Endothelial cell of umbilical vein (primary cell): ENCODE measurements around the gene UBTD2. TPM values are rescaled to one million over a fixed set of nuclear protein-coding genes. Genes with fewer than 3 reads are reported as not detected.

ENCODE experiments used
- BruUV-seq: library from RNA; stranded (reverse); fragments of 400-500 nt; replicated peaks from 2 replicates; lab custom pipeline; 2021; lab: Mats Ljungman, UMichigan
- CTCF ChIA-PET: fragments of 300-600, 350-600 bp; sonication (Branson Sonifier 250); formaldehyde crosslinking; loops from one replicate; lab custom pipeline; 2021; ENCODE audit warnings: antibody characterized with exemption, inconsistent platforms; lab: Charles Lee
- POLR2A ChIA-PET: fragments of 300-600, 350-600 bp; sonication (Branson Sonifier 250); formaldehyde crosslinking; loops from one replicate; lab custom pipeline; 2021; ENCODE audit warnings: antibody characterized with exemption, inconsistent platforms; lab: Charles Lee
- DNase-seq: peaks from one replicate; pipeline ENCODE4 v3.0.0-alpha.2; 2011; ENCODE audit warnings: low read depth, low spot score
- FAIRE-seq: peaks from 2 replicates; lab custom pipeline; 2011; peaks lifted over from hg19 to GRCh38; lab: Jason Lieb, UNC
- H2AFZ ChIP-seq: 2 replicates; pipeline ENCODE4 v1.6.0; 2012; ENCODE audit warnings: low read depth, low read length, control low read depth, inconsistent platforms
- H3K27ac ChIP-seq: 2 replicates; pipeline ENCODE4 v1.5.1; 2011; ENCODE audit warnings: low read depth, mild to moderate bottlenecking, control low read depth, low read length, moderate library complexity; ENCODE audit not compliant: insufficient read depth
- H3K27me3 ChIP-seq, 2 experiments: 2 replicates each; pipeline versions ENCODE4 v1.6.0 to v1.6.1; 2011; ENCODE audit warnings: low read length in 2 of 2, mixed read lengths in 1 of 2; ENCODE audit not compliant: control insufficient read depth in 2 of 2, insufficient read depth in 2 of 2
- H3K36me3 ChIP-seq, 2 experiments: 2 replicates in 1 of 2; 3 replicates in 1 of 2; pipeline ENCODE4 v1.5.1; 2011; ENCODE audit warnings: low read length in 2 of 2, mild to moderate bottlenecking in 1 of 2, moderate library complexity in 1 of 2; ENCODE audit not compliant: control insufficient read depth in 2 of 2, insufficient read depth in 2 of 2; ENCODE audit errors: extremely low read depth in 1 of 2
- H3K4me1 ChIP-seq: 3 replicates; pipeline ENCODE4 v1.5.1; 2011; ENCODE audit warnings: mild to moderate bottlenecking, low read length; ENCODE audit not compliant: control insufficient read depth, insufficient read depth; ENCODE audit errors: extremely low read depth
- H3K4me2 ChIP-seq: 2 replicates; pipeline ENCODE4 v1.6.1; 2011; ENCODE audit warnings: low read length, control low read depth, mixed read lengths; ENCODE audit not compliant: insufficient read depth
- H3K4me3 ChIP-seq, 3 experiments: fragments of 200-600 bp in 1 of 3; sonication (generic), shearing (Covaris generic) in 1 of 3; replicated peaks in 1 of 3; 2 replicates each; pipeline ENCODE4 v1.5.1; 2011 to 2016; ENCODE audit warnings: control low read depth in 3 of 3, low read length in 3 of 3, mild to moderate bottlenecking in 2 of 3, inconsistent platforms in 1 of 3, low read depth in 1 of 3, moderate library complexity in 1 of 3; ENCODE audit not compliant: insufficient read depth in 1 of 3
- H3K79me2 ChIP-seq: 2 replicates; pipeline ENCODE4 v1.6.0; 2012; ENCODE audit warnings: low read length, inconsistent platforms; ENCODE audit not compliant: control insufficient read depth, insufficient read depth
- H3K9ac ChIP-seq: replicated peaks from 2 replicates; pipeline ENCODE3; 2011; ENCODE audit warnings: low read length, control low read depth; ENCODE audit not compliant: insufficient read depth; ENCODE audit errors: extremely low read depth
- H3K9me1 ChIP-seq: replicated peaks from 3 replicates; pipeline ENCODE4 v1.6.0; 2011; ENCODE audit warnings: mild to moderate bottlenecking, low read length; ENCODE audit not compliant: control insufficient read depth, insufficient read depth; ENCODE audit errors: extremely low read depth
- H3K9me3 ChIP-seq: replicated peaks from 2 replicates; pipeline ENCODE4 v1.5.1; 2012; ENCODE audit warnings: low read length, inconsistent platforms; ENCODE audit not compliant: control insufficient read depth, insufficient read depth
- H4K20me1 ChIP-seq: replicated peaks from 2 replicates; pipeline ENCODE3; 2011; ENCODE audit warnings: mild to moderate bottlenecking, low read length; ENCODE audit not compliant: control insufficient read depth, insufficient read depth; ENCODE audit errors: extremely low read depth
- EZH2 ChIP-seq: IDR thresholded peaks from 2 replicates; pipeline ENCODE4 v1.6.1; 2012; ENCODE audit warnings: borderline replicate concordance, low read depth, mild to moderate bottlenecking, moderate library complexity, low read length, inconsistent platforms; ENCODE audit not compliant: severe bottlenecking
- FOS ChIP-seq: IDR thresholded peaks from 2 replicates; pipeline ENCODE4 v1.6.1; 2011; ENCODE audit warnings: mild to moderate bottlenecking, low read length, moderate library complexity, borderline replicate concordance; ENCODE audit not compliant: insufficient read depth
- GATA2 ChIP-seq: IDR thresholded peaks from 2 replicates; pipeline ENCODE4 v1.7.0; 2011; ENCODE audit warnings: low read depth, mild to moderate bottlenecking, moderate library complexity, mixed read lengths, low read length; ENCODE audit not compliant: insufficient read length, insufficient read depth
- JUN ChIP-seq: IDR thresholded peaks from 2 replicates; pipeline ENCODE4 v1.6.1; 2011; ENCODE audit warnings: borderline replicate concordance, low read depth; ENCODE audit not compliant: insufficient read length, insufficient read depth
- MYC ChIP-seq: IDR thresholded peaks from one replicate; pipeline ENCODE4 v1.6.1; 2011; ENCODE audit warnings: mild to moderate bottlenecking, low read depth, low read length
- POLR2A ChIP-seq: IDR thresholded peaks from 2 replicates; pipeline ENCODE4 v1.6.1; 2012; ENCODE audit warnings: low read depth, mild to moderate bottlenecking, control low read depth, low read length
- POLR2AphosphoS5 ChIP-seq: IDR thresholded peaks from 2 replicates; pipeline ENCODE4 v1.6.1; 2012; ENCODE audit warnings: low read depth, mild to moderate bottlenecking, control low read depth, low read length, moderate library complexity; ENCODE audit not compliant: insufficient read depth
- dilution Hi-C: fragments of 300-500 bp; cut with MboI; formaldehyde crosslinking; loops from one replicate; pipeline ENCODE4 v1.15.0; 2019; ENCODE audit warnings: low sequenced_read_pairs; ENCODE audit not compliant: extremely low pct_ligation_motif_present
- intact Hi-C: fragments of 100-400 bp; cut with micrococcal nuclease; formaldehyde crosslinking; loops from one replicate; pipeline ENCODE4 v1.10.0; 2022
- polyA plus RNA-seq, 4 experiments: library from polyadenylated mRNA; depleted of rRNA in 3 of 4; stranded (reverse) in 3 of 4; unstranded in 1 of 4; fragments of >200 nt; gene quantifications; 2 replicates each; pipeline versions ENCODE4 v1.2.1 to v1.2.3, GENCODE V29; 2011 to 2012; ENCODE audit warnings: missing spikeins in 1 of 4
- total RNA-seq: library from RNA; stranded (reverse); gene quantifications from 2 replicates; pipeline ENCODE4 v1.2.3, GENCODE V29; 2021
- TF ChIP-seq, protein P1 (sequence below): IDR thresholded peaks from 2 replicates; pipeline ENCODE4 v1.6.1; 2011; ENCODE audit not compliant: insufficient read depth, insufficient read length
- TF ChIP-seq, protein P2 (sequence below), 2 donors: IDR thresholded peaks; 1 replicate in 1 of 2; 2 replicates in 1 of 2; pipeline ENCODE4 v1.5.1; 2011; ENCODE audit warnings: low read length in 2 of 2, mild to moderate bottlenecking in 2 of 2, moderate library complexity in 2 of 2, control low read depth in 1 of 2, inconsistent platforms in 1 of 2, low read depth in 1 of 2; ENCODE audit not compliant: insufficient read depth in 1 of 2; ENCODE audit errors: extremely low read depth in 1 of 2

Gene UBTD2
- total and polyA plus RNA-seq, 2 donors (not counting 3 experiments of a cell fraction or from before 2014, with no cell fraction given), result 10.1 to 22.6 TPM

DNA sequence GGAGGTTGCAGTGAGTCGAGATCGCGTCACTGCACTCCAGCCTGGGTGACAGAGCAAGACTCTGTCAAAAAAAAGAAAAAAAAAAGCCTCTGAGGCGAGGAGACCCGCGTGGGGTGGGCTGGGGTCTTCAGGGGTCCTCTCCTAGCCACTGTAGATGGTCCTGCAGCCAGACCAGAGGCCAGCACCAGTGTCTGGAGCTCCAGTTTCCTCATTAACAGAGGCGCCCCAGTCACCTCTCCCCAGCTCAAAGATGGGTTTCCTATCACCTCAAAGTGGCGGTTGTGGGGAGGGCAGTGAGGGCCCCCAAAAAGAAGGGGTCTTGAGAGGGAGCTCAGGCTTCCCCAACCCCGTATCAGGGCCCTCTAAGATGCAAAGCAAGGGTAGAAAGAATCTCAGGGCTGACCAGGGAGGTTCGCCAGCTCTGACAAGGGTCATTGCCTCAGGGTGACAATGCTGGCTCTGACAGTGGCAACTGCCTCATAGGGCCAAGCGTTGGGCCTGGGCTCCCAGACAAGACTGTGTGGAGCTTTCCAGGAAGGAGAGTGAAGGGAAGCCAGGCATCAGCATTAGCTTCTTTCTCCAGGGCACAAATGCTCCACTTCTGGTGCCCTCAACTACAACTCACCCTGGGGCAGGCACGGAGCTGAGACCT is 110.5 kb downstream of the UBTD2 start:
- Histone ChIP-seq H4K20me1 (no peaks in the 10 kb centered on the region), H3K9ac (no peak overlapping the region), H3K36me3 (no peaks in the 10 kb centered on the region), H3K9me3 (no peaks in the 10 kb centered on the region), H3K4me3 (no peak overlapping the region), H3K9me1 (no peaks in the 10 kb centered on the region), H3K79me2 (no peaks in the 10 kb centered on the region), H3K4me1 (peaks cover 7% of the 10 kb centered on the region), H3K27ac (no peak overlapping the region), H3K27me3 (no peaks in the 10 kb centered on the region), H3K4me2 (no peak overlapping the region), H2AFZ (no peak overlapping the region)
- dilution Hi-C loops, result no loop called here
- ChIA-PET CTCF (interaction anchor here (0.9 to 1.9 kb wide), 5 partner anchors 9 to 16 kb away, joined by 3 to 13 read pairs (median 5); partner anchors contain the start of gene STK10), POLR2A (no interaction called here)
- intact Hi-C loops, result no loop called here
- no TSS peak for BruUV-seq
- DNase-seq (no peak), FAIRE-seq (no peak)
- TF ChIP-seq FOS (no peak), POLR2A (no peak), GATA2 (no peak), MYC (no peak), EZH2 (no peak), JUN (no peak), POLR2AphosphoS5 (no peak)
- TF ChIP-seq, protein P1, sequence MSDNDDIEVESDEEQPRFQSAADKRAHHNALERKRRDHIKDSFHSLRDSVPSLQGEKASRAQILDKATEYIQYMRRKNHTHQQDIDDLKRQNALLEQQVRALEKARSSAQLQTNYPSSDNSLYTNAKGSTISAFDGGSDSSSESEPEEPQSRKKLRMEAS, result no peak
- TF ChIP-seq, protein P2, sequence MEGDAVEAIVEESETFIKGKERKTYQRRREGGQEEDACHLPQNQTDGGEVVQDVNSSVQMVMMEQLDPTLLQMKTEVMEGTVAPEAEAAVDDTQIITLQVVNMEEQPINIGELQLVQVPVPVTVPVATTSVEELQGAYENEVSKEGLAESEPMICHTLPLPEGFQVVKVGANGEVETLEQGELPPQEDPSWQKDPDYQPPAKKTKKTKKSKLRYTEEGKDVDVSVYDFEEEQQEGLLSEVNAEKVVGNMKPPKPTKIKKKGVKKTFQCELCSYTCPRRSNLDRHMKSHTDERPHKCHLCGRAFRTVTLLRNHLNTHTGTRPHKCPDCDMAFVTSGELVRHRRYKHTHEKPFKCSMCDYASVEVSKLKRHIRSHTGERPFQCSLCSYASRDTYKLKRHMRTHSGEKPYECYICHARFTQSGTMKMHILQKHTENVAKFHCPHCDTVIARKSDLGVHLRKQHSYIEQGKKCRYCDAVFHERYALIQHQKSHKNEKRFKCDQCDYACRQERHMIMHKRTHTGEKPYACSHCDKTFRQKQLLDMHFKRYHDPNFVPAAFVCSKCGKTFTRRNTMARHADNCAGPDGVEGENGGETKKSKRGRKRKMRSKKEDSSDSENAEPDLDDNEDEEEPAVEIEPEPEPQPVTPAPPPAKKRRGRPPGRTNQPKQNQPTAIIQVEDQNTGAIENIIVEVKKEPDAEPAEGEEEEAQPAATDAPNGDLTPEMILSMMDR (IDR thresholded peaks at IDR 0.05; ENCODE audit: extremely low read depth in 1 of 2, insufficient read depth in 1 of 2, low read depth in 1 of 2, low read length in 2 of 2), result no peak
